H1 (cell line): ENCODE measurements around the gene C19orf67. TPM values are rescaled to one million over a fixed set of nuclear protein-coding genes. Genes with fewer than 3 reads are reported as not detected.
"Not testable (repeated sequence)": the region's sequence is repeated elsewhere in the genome, so short reads cannot be mapped to it uniquely, and the experiment has no call there.

ENCODE experiments used
- CTCF ChIA-PET: fragments of 300-600 bp; sonication (Branson Sonifier 250); formaldehyde crosslinking; loops from one replicate; lab custom pipeline; 2021; ENCODE audit not compliant: partially characterized antibody; lab: Charles Lee
- POLR2A ChIA-PET: fragments of 300-600 bp; sonication (Branson Sonifier 250); formaldehyde crosslinking; loops from one replicate; lab custom pipeline; 2021; ENCODE audit warnings: inconsistent platforms; ENCODE audit not compliant: partially characterized antibody; lab: Charles Lee
- DNase-seq, 2 experiments: peaks; one replicate each; pipeline versions ENCODE4 v3.0.0 to v3.0.0-alpha.2; 2010 to 2022; ENCODE audit warnings: low spot score in 2 of 2, low read depth in 1 of 2, mixed read lengths in 1 of 2
- FAIRE-seq: peaks from 2 replicates; lab custom pipeline; 2011; peaks lifted over from hg19 to GRCh38; lab: Jason Lieb, UNC
- H2AFZ ChIP-seq: 2 replicates; pipeline ENCODE4 v1.8.1; 2012; ENCODE audit warnings: low read length, inconsistent platforms
- H2AK5ac ChIP-seq: 2 replicates; pipeline ENCODE4 v1.6.1; 2013; ENCODE audit warnings: low read depth, low read length
- H2BK120ac ChIP-seq: replicated peaks from 2 replicates; pipeline ENCODE3; 2013; ENCODE audit warnings: low read depth, low read length, inconsistent platforms
- H2BK12ac ChIP-seq: 2 replicates; pipeline ENCODE4 v1.6.1; 2013; ENCODE audit warnings: low read depth, low read length
- H2BK15ac ChIP-seq: 2 replicates; pipeline ENCODE4 v1.6.1; 2013; ENCODE audit warnings: low read length
- H2BK20ac ChIP-seq: 2 replicates; pipeline ENCODE4 v1.6.1; 2013; ENCODE audit warnings: low read length
- H2BK5ac ChIP-seq: 2 replicates; pipeline ENCODE4 v1.6.1; 2013; ENCODE audit warnings: low read depth, low read length
- H3K14ac ChIP-seq: 2 replicates; pipeline ENCODE4 v1.6.1; 2013; ENCODE audit warnings: inconsistent platforms; ENCODE audit not compliant: insufficient read length
- H3K18ac ChIP-seq: 2 replicates; pipeline ENCODE4 v1.6.1; 2013; ENCODE audit warnings: low read length; ENCODE audit errors: extremely low read depth
- H3K23ac ChIP-seq: 2 replicates; pipeline ENCODE4 v1.6.1; 2013; ENCODE audit warnings: inconsistent platforms; ENCODE audit not compliant: insufficient read length
- H3K23me2 ChIP-seq: 2 replicates; pipeline ENCODE4 v1.6.1; 2013; ENCODE audit warnings: low read depth, low read length
- H3K27ac ChIP-seq: 2 replicates; pipeline ENCODE4 v1.6.1; 2011; ENCODE audit warnings: low read depth, low read length, inconsistent platforms
- H3K27me3 ChIP-seq, 4 experiments: replicated peaks in 1 of 4; 1 replicate in 1 of 4; 2 replicates in 3 of 4; pipeline versions ENCODE4 v1.6.1 to v1.8.1; 2011 to 2013; ENCODE audit warnings: low read length in 3 of 4, mild to moderate bottlenecking in 3 of 4, inconsistent platforms in 2 of 4, mixed read lengths in 2 of 4, moderate library complexity in 1 of 4; ENCODE audit not compliant: control insufficient read depth in 3 of 4, insufficient read depth in 3 of 4; ENCODE audit errors: extremely low read depth in 1 of 4
- H3K36me3 ChIP-seq, 4 experiments: 2 replicates each; pipeline versions ENCODE4 v1.6.1 to v1.8.1; 2011 to 2013; ENCODE audit warnings: mild to moderate bottlenecking in 4 of 4, low read length in 3 of 4, moderate library complexity in 2 of 4, control low read depth in 1 of 4, inconsistent platforms in 1 of 4; ENCODE audit not compliant: insufficient read depth in 4 of 4, control insufficient read depth in 2 of 4
- H3K4ac ChIP-seq: replicated peaks from 2 replicates; pipeline ENCODE3; 2013; ENCODE audit warnings: low read length, low read depth, mixed read lengths, inconsistent platforms; ENCODE audit not compliant: insufficient read length
- H3K4me1 ChIP-seq, 4 experiments: replicated peaks in 1 of 4; 1 replicate in 1 of 4; 2 replicates in 3 of 4; pipeline versions ENCODE4 v1.6.1 to v1.8.1; 2011 to 2013; ENCODE audit warnings: low read length in 3 of 4, inconsistent platforms in 2 of 4, mixed read lengths in 1 of 4; ENCODE audit not compliant: insufficient read depth in 4 of 4, control insufficient read depth in 3 of 4
- H3K4me2 ChIP-seq, 2 experiments: 2 replicates each; pipeline versions ENCODE4 v1.6.1 to v1.8.1; 2011 to 2013; ENCODE audit warnings: low read depth in 2 of 2, low read length in 2 of 2, control low read depth in 1 of 2, inconsistent platforms in 1 of 2, mild to moderate bottlenecking in 1 of 2; ENCODE audit not compliant: insufficient read depth in 1 of 2
- H3K4me3 ChIP-seq, 4 experiments: fragments of 200-600, 300-600 bp in 1 of 4; sonication (generic), shearing (Covaris generic), sonication (Bioruptor Twin) in 1 of 4; 2 replicates each; pipeline versions ENCODE4 v1.5.1 to v1.8.1; 2011 to 2016; ENCODE audit warnings: low read length in 4 of 4, low read depth in 3 of 4, control low read depth in 2 of 4, inconsistent platforms in 2 of 4, mild to moderate bottlenecking in 2 of 4, mixed read lengths in 1 of 4, moderate library complexity in 1 of 4; ENCODE audit not compliant: insufficient read depth in 2 of 4; ENCODE audit errors: extremely low read depth in 1 of 4
- H3K56ac ChIP-seq: replicated peaks from 2 replicates; pipeline ENCODE3; 2013; ENCODE audit warnings: low read depth, mild to moderate bottlenecking, mixed read lengths, low read length, inconsistent platforms; ENCODE audit not compliant: insufficient read length
- H3K79me1 ChIP-seq: 2 replicates; pipeline ENCODE4 v1.6.1; 2013; ENCODE audit warnings: low read depth, low read length, control low read depth
- H3K79me2 ChIP-seq, 2 experiments: 2 replicates each; pipeline versions ENCODE4 v1.6.1 to v1.8.1; 2012 to 2013; ENCODE audit warnings: low read length in 2 of 2, mild to moderate bottlenecking in 2 of 2, inconsistent platforms in 1 of 2; ENCODE audit not compliant: insufficient read depth in 2 of 2, control insufficient read depth in 1 of 2
- H3K9ac ChIP-seq, 4 experiments: replicated peaks in 1 of 4; 1 replicate in 1 of 4; 2 replicates in 3 of 4; pipeline versions ENCODE4 v1.6.1 to v1.8.1; 2011 to 2013; ENCODE audit warnings: low read depth in 3 of 4, low read length in 3 of 4, control low read depth in 2 of 4, mild to moderate bottlenecking in 2 of 4, moderate library complexity in 2 of 4, inconsistent platforms in 1 of 4; ENCODE audit errors: extremely low read depth in 1 of 4
- H3K9me3 ChIP-seq, 2 experiments: 2 replicates each; pipeline versions ENCODE4 v1.6.1 to v1.8.1; 2012 to 2013; ENCODE audit warnings: mild to moderate bottlenecking in 2 of 2, moderate library complexity in 2 of 2, control low read depth in 1 of 2, inconsistent platforms in 1 of 2, low read depth in 1 of 2, low read length in 1 of 2, mixed read lengths in 1 of 2; ENCODE audit not compliant: insufficient read depth in 2 of 2
- H4K20me1 ChIP-seq, 2 experiments: replicated peaks in 1 of 2; 2 replicates each; pipeline versions ENCODE3 to v1.8.1; 2011 to 2013; ENCODE audit warnings: inconsistent platforms in 2 of 2, low read length in 2 of 2, mild to moderate bottlenecking in 1 of 2; ENCODE audit not compliant: insufficient read depth in 2 of 2, control insufficient read depth in 1 of 2
- H4K5ac ChIP-seq: 2 replicates; pipeline ENCODE4 v1.6.1; 2013; ENCODE audit warnings: low read length, low read depth, mixed read lengths, inconsistent platforms; ENCODE audit not compliant: insufficient read length
- H4K8ac ChIP-seq: 2 replicates; pipeline ENCODE4 v1.8.0; 2013; ENCODE audit warnings: mild to moderate bottlenecking, moderate library complexity, low read length, inconsistent platforms; ENCODE audit not compliant: insufficient read depth; ENCODE audit errors: extremely low read depth
- H4K91ac ChIP-seq: replicated peaks from 2 replicates; pipeline ENCODE3; 2013; ENCODE audit warnings: low read length, mixed read lengths, inconsistent platforms; ENCODE audit not compliant: insufficient read length
- WGBS, 2 experiments: shearing (Covaris generic) in 1 of 2; methylation state at CpG; one replicate each; pipeline versions ENCODE4 v1.1.6 to v1.1.7; 2013 to 2015; ENCODE audit warnings: low lambda C conversion rate in 2 of 2, mixed read lengths in 2 of 2, inconsistent platforms in 1 of 2, low coverage in 1 of 2, missing lambda C conversion rate in 1 of 2; ENCODE audit not compliant: insufficient replicate concordance in 2 of 2, insufficient coverage in 1 of 2, insufficient read length in 1 of 2; ENCODE audit errors: extremely low coverage in 1 of 2, missing lambda C conversion rate in 1 of 2; 5-methylcytosine and 5-hydroxymethylcytosine counted together
- polyA plus RNA-seq, 7 experiments: library from polyadenylated mRNA; depleted of rRNA in 3 of 7; stranded (reverse) in 5 of 7; unstranded in 2 of 7; fragments of >200 nt in 5 of 7; fragments of 200-250 nt in 2 of 7; gene quantifications; 1 replicate in 5 of 7; 2 replicates in 1 of 7; 4 replicates in 1 of 7; pipeline versions ENCODE4 v1.2.1 to v1.2.3, GENCODE V29; 2011 to 2013; ENCODE audit warnings: missing spikeins in 2 of 7, mixed read lengths in 2 of 7
- total RNA-seq: library from RNA; stranded (reverse); fragmentation: NEBNext Ultra II Directional; extraction: Animal tissue kit (Norgen Biotek cat#: 25700); gene quantifications from 2 replicates; pipeline ENCODE4 v1.2.1, GENCODE V29; 2021

Gene C19orf67
- total and polyA plus RNA-seq, 2 of the 8 experiments (the other 6 are each of a cell fraction or from before 2014, with no cell fraction given): 0.12 TPM; not detected in 1

DNA sequence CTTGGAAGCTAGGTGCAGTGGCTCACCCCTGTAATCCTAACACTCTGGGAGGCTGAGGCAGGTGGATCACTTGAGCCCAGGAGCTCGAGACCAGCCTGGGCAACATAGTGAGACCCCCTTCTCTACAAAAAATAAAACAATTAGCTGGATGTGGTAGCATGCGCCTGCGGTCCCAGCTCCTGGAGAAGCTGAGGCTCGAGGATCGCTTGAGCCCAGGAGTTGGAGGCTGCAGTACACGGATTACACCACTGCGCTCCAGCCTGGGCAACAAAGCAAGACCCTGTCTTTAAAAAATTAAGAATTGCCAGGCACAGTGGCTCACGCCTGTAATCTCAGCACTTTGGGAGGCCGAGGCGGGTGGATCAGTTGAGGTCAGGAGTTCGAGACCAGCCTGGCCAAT, 34.6 kb downstream of the C19orf67 start:
- WGBS, 2 experiments: 87% methylated on average over 11 of the region's 11 CpGs; no CpG with 5 or more reads in 1 of the 2 experiments
- CTCF ChIA-PET: interaction anchor here (1.0 to 9.9 kb wide), 9 partner anchors 10 to 165 kb away, joined by 3 to 77 read pairs (median 5); partner anchors contain the start of genes IL27RA, MISP3 and PALM3

More for the DNA sequence above, 34.6 kb downstream of the C19orf67 start:
- H3K9ac ChIP-seq, H2BK120ac ChIP-seq, H3K18ac ChIP-seq, H3K4ac ChIP-seq, H3K36me3 ChIP-seq, H2BK12ac ChIP-seq, H4K20me1 ChIP-seq, H3K27me3 ChIP-seq, FAIRE-seq, H3K56ac ChIP-seq, H3K4me1 ChIP-seq, H3K79me1 ChIP-seq, H3K23me2 ChIP-seq, H3K4me3 ChIP-seq, H2AK5ac ChIP-seq, POLR2A ChIA-PET, H3K9me3 ChIP-seq, H4K5ac ChIP-seq, H2BK20ac ChIP-seq, H4K91ac ChIP-seq, DNase-seq, H4K8ac ChIP-seq, H3K27ac ChIP-seq, H3K14ac ChIP-seq, H2AFZ ChIP-seq, H2BK5ac ChIP-seq, H2BK15ac ChIP-seq, H3K23ac ChIP-seq, H3K79me2 ChIP-seq, H3K4me2 ChIP-seq: not testable (repeated sequence)
